Measurements from ENCODE around the gene LTA4H. TPM values are rescaled to one million over a fixed set of nuclear protein-coding genes. Genes with fewer than 3 reads are reported as not detected.

The LTA4H gene
- total and polyA plus RNA-seq, 10 of the 15 experiments (the other 5 are each of a cell fraction or from before 2014, with no cell fraction given): 43.9 to 106 (median 47.3) TPM

GRCh38 chr12:96069511-96070231, 34.3 kb upstream of the LTA4H start:
- CTCF ChIA-PET: interaction anchor here (2.2 to 10.7 kb wide), 2 partner anchors 143 to 447 kb away, joined by 6 to 167 read pairs; no protein-coding TSS in a partner anchor

More at GRCh38 chr12:96069511-96070231, 34.3 kb upstream of the LTA4H start:
- no peak for DNase-seq (ENCODE audit: low read depth, low spot score)
- 59% methylated on average over 7 of the region's 7 CpGs for WGBS (ENCODE audit: insufficient coverage, insufficient replicate concordance, low lambda C conversion rate, missing lambda C conversion rate)
- intact Hi-C loops (cut with micrococcal nuclease; ENCODE audit: unreplicated experiment) (no loop called here), in situ Hi-C loops (cut with MboI) (no loop called here)
- Histone ChIP-seq H4K20me1 (ENCODE audit: control insufficient read depth, insufficient read depth) (no peaks in the 10 kb centered on the region), H2AFZ (ENCODE audit: control insufficient read depth, low read depth, low read length) (no peak overlapping the region), H3K27me3 (replicated peaks in 1 of 2; ENCODE audit: control insufficient read depth in 2 of 2, insufficient read depth in 2 of 2, low read length in 1 of 2) (peaks cover 0 to 2% of the 10 kb centered on the region in 2 experiments; a peak in 2 of 4 replicates), H3K79me2 (ENCODE audit: control insufficient read depth, insufficient read depth, low read length) (no peaks in the 10 kb centered on the region), H3K27ac (ENCODE audit: control insufficient read depth, insufficient read depth) (no peak overlapping the region), H3K9me3 (replicated peaks; ENCODE audit: control insufficient read depth, insufficient read depth, low read length) (no peaks in the 10 kb centered on the region), H3K4me1 (ENCODE audit: control insufficient read depth, insufficient read depth, low read length) (peaks cover 6% of the 10 kb centered on the region), H3K4me2 (ENCODE audit: control insufficient read depth, insufficient read depth) (no peak overlapping the region), H3K4me3 (no peak overlapping the region), H3K9ac (ENCODE audit: control insufficient read depth, insufficient read depth, low read length) (no peak overlapping the region), H3K36me3 (ENCODE audit: control insufficient read depth in 2 of 2, insufficient read depth in 2 of 2, low read length in 1 of 2) (no peaks in the 10 kb centered on the region)
- BruUV-seq (replicated peaks): no TSS peak
- ChIA-PET POLR2A (no interaction called here), RAD21 (ENCODE audit: unreplicated experiment) (interaction anchor here (1.4 kb wide), 1 partner anchor 331 kb away, joined by 4 read pairs; the partner anchor contains the start of gene CDK17), SMC1A (ENCODE audit: uncharacterized antibody, unreplicated experiment) (interaction anchor here (6.9 kb wide), 1 partner anchor 146 kb away, joined by 60 read pairs; no protein-coding TSS in a partner anchor)
- ATAC-seq: no peak
- FAIRE-seq: no peak
- TF ChIP-seq IKZF2 (IDR thresholded peaks at IDR 0.05) (no peak), CREB1 (IDR thresholded peaks at IDR 0.05; ENCODE audit: low read depth) (no peak), RB1 (IDR thresholded peaks at IDR 0.05; ENCODE audit: borderline replicate concordance) (no peak), SMARCA5 (IDR thresholded peaks at IDR 0.05) (no peak), PRDM15 (CRISPR knock-in tag; IDR thresholded peaks at IDR 0.05) (no peak), NR2C1 (IDR thresholded peaks at IDR 0.05) (no peak), YY1 (IDR thresholded peaks at IDR 0.05; ENCODE audit: low read depth, low read length) (no peak), EZH2 (IDR thresholded peaks at IDR 0.05; ENCODE audit: borderline replicate concordance, control insufficient read depth, low read depth, low read length) (no peak), NFXL1 (IDR thresholded peaks at IDR 0.05; ENCODE audit: borderline replicate concordance) (no peak), ELK1 (IDR thresholded peaks at IDR 0.05; ENCODE audit: low read depth, low read length) (no peak)
- TF ChIP-seq, protein P1, sequence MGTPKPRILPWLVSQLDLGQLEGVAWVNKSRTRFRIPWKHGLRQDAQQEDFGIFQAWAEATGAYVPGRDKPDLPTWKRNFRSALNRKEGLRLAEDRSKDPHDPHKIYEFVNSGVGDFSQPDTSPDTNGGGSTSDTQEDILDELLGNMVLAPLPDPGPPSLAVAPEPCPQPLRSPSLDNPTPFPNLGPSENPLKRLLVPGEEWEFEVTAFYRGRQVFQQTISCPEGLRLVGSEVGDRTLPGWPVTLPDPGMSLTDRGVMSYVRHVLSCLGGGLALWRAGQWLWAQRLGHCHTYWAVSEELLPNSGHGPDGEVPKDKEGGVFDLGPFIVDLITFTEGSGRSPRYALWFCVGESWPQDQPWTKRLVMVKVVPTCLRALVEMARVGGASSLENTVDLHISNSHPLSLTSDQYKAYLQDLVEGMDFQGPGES (IDR thresholded peaks at IDR 0.05): no peak
- TF ChIP-seq, protein P2, sequence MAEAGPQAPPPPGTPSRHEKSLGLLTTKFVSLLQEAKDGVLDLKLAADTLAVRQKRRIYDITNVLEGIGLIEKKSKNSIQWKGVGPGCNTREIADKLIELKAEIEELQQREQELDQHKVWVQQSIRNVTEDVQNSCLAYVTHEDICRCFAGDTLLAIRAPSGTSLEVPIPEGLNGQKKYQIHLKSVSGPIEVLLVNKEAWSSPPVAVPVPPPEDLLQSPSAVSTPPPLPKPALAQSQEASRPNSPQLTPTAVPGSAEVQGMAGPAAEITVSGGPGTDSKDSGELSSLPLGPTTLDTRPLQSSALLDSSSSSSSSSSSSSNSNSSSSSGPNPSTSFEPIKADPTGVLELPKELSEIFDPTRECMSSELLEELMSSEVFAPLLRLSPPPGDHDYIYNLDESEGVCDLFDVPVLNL (IDR thresholded peaks at IDR 0.05; ENCODE audit: low read depth, low read length): no peak

Data from GM12878 (cell line).